Fibroblast of skin of left quadriceps (primary cell): ENCODE results near the gene TRAF2.

ENCODE experiments used
- DNase-seq, 2 experiments: peaks; one replicate each; pipeline ENCODE4 v3.0.0-alpha.2; 2013; ENCODE audit warnings: low read depth in 2 of 2

Gene TRAF2

GRCh38 chr9:136949817-136950655 lies 63.7 kb downstream of the TRAF2 start:
- peak; percentile 40 to 45 for DNase-seq

- DNase-seq = no peak
Measured at GRCh38 chr9:136950656-136951276, 64.5 kb downstream of the TRAF2 start.

DNA sequence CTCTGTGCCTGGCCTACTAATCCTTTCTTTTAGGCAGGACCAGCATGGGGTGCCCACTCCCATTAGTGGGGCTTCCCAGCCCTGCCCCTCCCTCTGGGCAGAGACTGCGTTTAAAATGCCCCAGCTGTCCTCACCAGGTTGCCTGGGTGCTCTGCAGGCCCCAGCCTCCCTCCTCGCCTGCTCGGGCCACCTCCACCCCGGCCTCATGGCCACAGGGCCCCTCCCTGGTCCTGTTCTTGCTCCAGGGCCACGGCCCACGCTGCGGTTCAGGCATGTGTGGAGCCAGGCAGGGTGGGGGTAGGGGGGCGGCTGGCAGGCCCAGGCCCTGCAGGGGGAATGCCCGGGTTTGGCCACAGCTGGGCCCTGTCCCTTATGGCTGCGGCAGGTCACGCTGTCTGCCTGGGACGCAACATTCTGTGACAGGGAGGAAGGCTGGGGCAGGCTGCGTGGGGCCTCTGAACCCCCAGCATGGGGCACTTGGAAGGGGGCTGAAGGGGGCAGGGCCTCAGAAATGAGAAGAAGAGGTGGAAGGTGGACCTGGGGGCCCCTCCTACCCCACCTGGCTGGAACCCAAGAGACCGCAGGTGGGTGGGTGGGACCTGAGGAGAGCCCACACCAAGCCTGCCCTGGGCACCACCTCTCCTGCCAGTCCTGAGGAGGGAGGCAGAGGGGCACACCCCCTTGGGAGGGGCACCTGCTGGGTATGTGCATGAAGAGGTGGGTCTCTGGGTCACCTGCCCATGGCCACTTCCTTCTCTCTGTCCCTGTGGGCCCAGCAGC lies 65.4 kb downstream of the TRAF2 start, which contains the start of gene LCN12:
Gene LCN12, plus strand, starts transcription at position 733 of the 780 bp plus-strand sequence. CDS start 55 bp downstream, outside the sequence.
- DNase-seq = no peak

GRCh38 chr9:136952321-136952850 lies 66.1 kb downstream of the TRAF2 start:
- DNase-seq = no peak

- no peak for DNase-seq
Measured at GRCh38 chr9:136952876-136953770, 66.8 kb downstream of the TRAF2 start.

- no peak for DNase-seq
Measured at GRCh38 chr9:136953771-136954269, 67.5 kb downstream of the TRAF2 start.

DNA sequence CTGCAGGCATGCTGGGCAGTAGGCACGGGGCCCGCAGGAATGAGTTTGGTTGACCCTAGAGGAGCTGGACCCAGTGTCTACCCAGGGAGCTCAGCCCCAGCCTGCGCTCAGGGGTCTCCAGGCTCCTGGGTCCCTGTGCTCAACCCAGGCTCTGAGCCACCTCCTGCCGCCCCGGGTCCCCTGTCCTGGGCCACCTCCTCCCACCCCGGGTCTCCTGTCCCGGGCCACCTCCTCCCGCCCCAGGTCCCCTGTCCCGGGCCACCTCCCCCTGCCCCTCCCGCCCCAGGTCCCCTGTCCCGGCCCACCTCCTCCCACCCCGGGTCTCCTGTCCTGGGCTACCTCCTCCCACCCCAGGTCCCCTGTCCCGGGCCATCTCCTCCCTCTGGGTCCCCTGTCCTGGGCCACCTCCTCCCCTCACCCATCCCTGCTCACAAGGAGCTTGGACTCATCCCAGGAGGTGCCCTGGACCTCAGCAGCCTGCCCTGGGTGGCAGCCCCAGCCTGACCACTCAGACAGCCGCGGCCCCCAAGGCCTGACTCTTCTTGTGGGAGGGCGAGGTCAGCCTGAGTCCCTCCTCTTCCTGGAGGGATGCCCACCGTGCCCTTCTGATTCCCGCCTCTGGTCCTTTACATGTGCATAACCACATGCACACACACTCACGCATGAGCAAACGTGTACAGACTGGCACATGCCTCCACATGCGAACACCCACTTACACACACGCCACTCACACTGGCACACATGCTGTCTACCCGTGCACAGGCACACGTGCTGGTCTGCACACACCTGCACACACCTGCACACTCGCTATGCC lies 68.2 kb downstream of the TRAF2 start:
- DNase-seq = no peak

DNA sequence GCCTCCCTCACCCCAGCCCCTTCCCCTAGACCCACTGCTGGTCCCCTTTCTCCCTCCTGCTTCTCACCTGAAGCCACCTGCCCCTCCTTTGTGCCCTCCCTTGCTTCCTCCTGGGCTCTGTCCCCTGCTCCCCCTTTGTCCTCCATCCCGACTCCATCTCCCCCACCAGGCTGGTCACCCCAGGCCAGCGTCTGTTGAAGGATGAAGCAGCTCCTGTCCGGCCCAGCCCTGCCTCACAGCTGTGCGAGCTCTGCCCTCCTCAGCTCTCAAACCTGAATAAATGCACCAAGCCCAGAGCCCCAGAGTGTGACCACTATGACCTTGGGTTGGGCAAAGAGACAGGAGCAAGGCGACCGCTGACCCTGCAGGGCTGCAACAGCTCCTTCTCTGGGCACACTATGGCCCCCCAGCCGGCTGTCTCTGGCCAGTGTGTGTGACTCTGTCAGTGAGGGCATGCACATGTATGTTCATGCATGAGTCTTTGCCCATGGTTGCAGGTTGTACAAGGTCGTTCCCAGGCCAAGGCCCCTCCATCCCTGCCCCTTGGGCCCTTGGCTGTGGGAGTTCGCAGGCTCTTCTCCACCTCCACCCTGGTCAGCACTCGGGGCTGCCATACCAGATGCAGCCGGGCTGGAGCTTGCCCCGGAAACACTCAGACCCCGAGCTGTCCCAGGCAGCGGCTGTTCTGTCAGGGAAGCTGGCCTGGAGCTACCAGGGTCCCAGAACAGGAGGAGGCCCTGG lies 69.1 kb downstream of the TRAF2 start:
- DNase-seq = no peak

GRCh38 chr9:136955943-136956335 lies 69.6 kb downstream of the TRAF2 start:
- DNase-seq = no peak

GRCh38 chr9:136956604-136957003 lies 70.3 kb downstream of the TRAF2 start:
- DNase-seq = no peak

DNA sequence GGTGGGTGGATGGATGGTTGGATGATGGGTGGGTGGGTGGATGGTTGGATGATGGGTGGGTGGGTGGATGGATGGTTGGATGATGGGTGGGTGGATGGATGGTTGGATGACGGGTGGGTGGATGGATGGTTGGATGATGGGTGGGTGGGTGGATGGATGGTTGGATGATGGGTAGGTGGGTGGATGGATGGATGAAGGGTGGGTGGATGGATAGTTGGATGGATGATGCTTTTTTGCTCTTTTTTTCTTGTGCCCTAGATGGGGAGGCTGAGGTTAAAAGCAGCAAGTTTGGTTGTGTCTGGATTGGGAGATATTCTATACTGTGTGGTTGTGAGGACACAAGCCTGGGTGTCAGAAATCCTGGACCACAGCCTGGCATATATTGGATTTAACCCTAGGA lies 71.1 kb downstream of the TRAF2 start:
- no peak for DNase-seq

DNA sequence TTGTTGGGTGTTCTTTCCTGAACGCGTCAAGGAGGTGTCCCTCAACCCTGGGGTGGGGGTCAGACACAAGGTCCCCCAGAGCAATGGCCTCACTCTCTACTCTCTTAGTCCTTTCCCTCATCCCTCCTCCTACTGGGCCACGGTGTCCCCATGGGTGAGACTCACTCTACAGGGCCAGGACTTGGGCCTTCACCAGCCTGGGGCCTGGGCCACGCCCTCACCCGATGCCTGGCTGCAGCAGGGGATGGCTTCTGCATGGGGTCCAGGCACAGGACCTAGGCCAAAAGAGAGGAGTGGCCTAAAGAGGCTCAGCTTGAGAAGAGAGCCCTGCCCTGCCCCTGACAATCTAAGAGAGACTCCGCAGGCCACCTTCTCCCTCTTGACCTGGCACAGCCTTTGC lies 71.6 kb downstream of the TRAF2 start:
- no peak for DNase-seq

DNA sequence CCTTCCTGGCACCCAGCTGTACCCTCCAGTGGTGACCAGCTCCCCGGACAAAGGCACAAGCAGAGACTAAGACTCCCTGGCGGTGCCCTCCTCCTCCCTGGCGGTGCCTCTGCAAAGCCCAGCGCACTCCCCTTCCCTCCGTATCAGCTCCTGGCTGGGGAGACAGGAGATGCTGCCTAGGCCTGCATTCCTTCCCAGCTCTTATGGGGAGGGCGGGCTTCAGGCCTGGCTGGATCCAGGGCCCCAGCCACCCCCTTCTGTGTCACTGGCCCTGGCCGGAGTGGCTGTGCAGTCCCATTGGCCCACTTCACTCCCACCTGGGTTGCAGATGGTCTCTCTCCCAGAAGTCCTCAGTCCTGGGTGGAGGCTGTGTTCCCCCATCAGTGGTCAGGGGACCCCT lies 72.2 kb downstream of the TRAF2 start:
- no peak for DNase-seq

- no peak for DNase-seq
Measured at GRCh38 chr9:136958898-136959850, 72.9 kb downstream of the TRAF2 start.

GRCh38 chr9:136960212-136960937 lies 74.1 kb downstream of the TRAF2 start:
- no peak for DNase-seq

DNA sequence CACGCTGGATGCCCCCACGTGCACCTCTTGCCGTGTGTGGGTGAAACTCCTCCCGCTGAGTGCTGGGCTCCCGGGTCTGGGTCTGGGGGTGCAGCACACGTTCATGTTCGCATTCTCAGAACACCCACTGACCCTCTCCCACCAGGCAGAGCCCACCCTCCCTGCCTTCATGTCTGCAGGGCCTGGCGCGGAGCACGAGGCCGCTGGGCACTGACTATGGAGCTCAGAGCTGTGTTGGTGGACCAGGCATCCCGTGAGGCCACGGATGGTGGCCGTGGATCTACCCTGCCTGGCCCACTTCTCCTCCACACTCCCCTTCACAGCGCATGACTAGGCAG lies 74.6 kb downstream of the TRAF2 start:
- DNase-seq = no peak

GRCh38 chr9:136961279-136962065 lies 75.2 kb downstream of the TRAF2 start:
- DNase-seq = no peak
